Kidney (tissue), 14 donors: Measurements from ENCODE around the gene PARVB. TPM values are rescaled to one million over a fixed set of nuclear protein-coding genes. Genes with fewer than 3 reads are reported as not detected.

ENCODE experiments used
- DNase-seq, 5 donors: peaks; one replicate each; pipeline ENCODE4 v3.0.0-alpha.2; 2013 to 2020
- FAIRE-seq: peaks from 2 replicates; lab custom pipeline; 2012; peaks lifted over from hg19 to GRCh38; lab: Jason Lieb, UNC
- H3K27ac ChIP-seq, 2 donors: one replicate each; pipeline ENCODE4 v1.7.0; 2013; ENCODE audit warnings: low read depth in 2 of 2, low read length in 2 of 2, inconsistent platforms in 1 of 2
- H3K27me3 ChIP-seq: one replicate; pipeline ENCODE4 v1.7.1; 2013; ENCODE audit warnings: low read length, inconsistent platforms; ENCODE audit not compliant: control insufficient read depth, insufficient read depth
- H3K36me3 ChIP-seq, 3 donors: one replicate each; pipeline versions ENCODE4 v1.7.0 to v1.7.1; 2013; ENCODE audit warnings: low read length in 3 of 3, control low read depth in 1 of 3, inconsistent platforms in 1 of 3; ENCODE audit not compliant: insufficient read depth in 3 of 3, control insufficient read depth in 2 of 3
- H3K4me1 ChIP-seq, 3 donors: one replicate each; pipeline versions ENCODE4 v1.7.0 to v1.7.1; 2013; ENCODE audit warnings: low read length in 3 of 3, inconsistent platforms in 1 of 3, low read depth in 1 of 3; ENCODE audit not compliant: control insufficient read depth in 2 of 3, insufficient read depth in 2 of 3
- H3K4me3 ChIP-seq, 3 donors: one replicate each; pipeline versions ENCODE4 v1.7.0 to v1.8.1; 2013; ENCODE audit warnings: low read length in 3 of 3, control low read depth in 1 of 3, inconsistent platforms in 1 of 3
- H3K9ac ChIP-seq, 3 donors: one replicate each; pipeline versions ENCODE4 v1.7.0 to v1.7.1; 2013; ENCODE audit warnings: low read length in 3 of 3, control low read depth in 1 of 3, inconsistent platforms in 1 of 3
- H3K9me3 ChIP-seq, 3 donors: one replicate each; pipeline versions ENCODE4 v1.7.0 to v1.7.1; 2013; ENCODE audit warnings: low read length in 3 of 3, control low read depth in 1 of 3, inconsistent platforms in 1 of 3; ENCODE audit not compliant: control insufficient read depth in 2 of 3, insufficient read depth in 1 of 3
- CTCF ChIP-seq: IDR thresholded peaks from 3 replicates; pipeline ENCODE4 v1.5.1; 2012; ENCODE audit warnings: mild to moderate bottlenecking, moderate library complexity, borderline replicate concordance; ENCODE audit not compliant: insufficient read depth; ENCODE audit errors: extremely low read depth
- intact Hi-C: fragments of 100-400 bp; cut with DNase I; formaldehyde crosslinking; loops from one replicate; pipeline ENCODE4 v1.11.1; 2022
- polyA plus RNA-seq: library from polyadenylated mRNA; stranded (reverse); fragments of 350-450 nt; fragmentation: Illumina TruSeq; extraction: RNeasy Lipid Tissue Mini Kit (QIAGEN cat#74804); gene quantifications from one replicate; pipeline ENCODE4 v1.2.3, GENCODE V29; 2014; ENCODE audit warnings: low read depth, low replicate concordance; ENCODE audit not compliant: insufficient read depth
- total RNA-seq: library from RNA; stranded (reverse); fragmentation: NEBNext Ultra II Directional; extraction: Animal tissue kit (Norgen Biotek cat#: 25700); gene quantifications from one replicate; pipeline ENCODE4 v1.2.1, GENCODE V29; 2021
- donor health status: control.
- donor health status: control.
- donor health status: control.
- donor health status: control.
- donor health status: control.
- donor health status: DM: yes; HTN: yes; CAD: no.
- donor health status: Normal renal cell carcinoma (clear cell type).

The PARVB gene
- total and polyA plus RNA-seq, 2 donors from 2014 or later, result 32.9 to 51.1 TPM

- Histone ChIP-seq H3K9ac (no peak overlapping the region), H3K27me3 (no peaks in the 10 kb centered on the region), H3K27ac (no peak overlapping the region), H3K4me3 (no peak overlapping the region), H3K9me3 (no peaks in the 10 kb centered on the region), H3K4me1 (no peaks in the 10 kb centered on the region), H3K36me3 (no peaks in the 10 kb centered on the region)
- TF ChIP-seq CTCF, result no peak
- intact Hi-C loops, result no loop called here
- DNase-seq (peak in 1 of 5 donors; percentile 63), FAIRE-seq (no peak)
Observed at GRCh38 chr22:44170470-44170869, 146.4 kb downstream of the PARVB start.

- no peaks in the 10 kb centered on the region for H3K36me3 ChIP-seq
- intact Hi-C loops, result no loop called here
- H3K4me3 ChIP-seq, result no peak overlapping the region
- no peaks in the 10 kb centered on the region for H3K9me3 ChIP-seq
- DNase-seq, result no peak
- no peak overlapping the region for H3K9ac ChIP-seq
- no peak for FAIRE-seq
- H3K27ac ChIP-seq, result no peak overlapping the region
- no peak for TF ChIP-seq CTCF
- no peaks in the 10 kb centered on the region for H3K27me3 ChIP-seq
- H3K4me1 ChIP-seq, result no peaks in the 10 kb centered on the region
Observed at GRCh38 chr22:44171561-44171960, 147.5 kb downstream of the PARVB start.

GRCh38 chr22:44172370-44173108 lies 148.4 kb downstream of the PARVB start:
- Histone ChIP-seq H3K27ac (no peak overlapping the region), H3K9ac (no peak overlapping the region), H3K9me3 (no peaks in the 10 kb centered on the region), H3K4me1 (no peaks in the 10 kb centered on the region), H3K4me3 (no peak overlapping the region), H3K36me3 (no peaks in the 10 kb centered on the region), H3K27me3 (no peaks in the 10 kb centered on the region)
- FAIRE-seq, result no peak
- intact Hi-C loops, result no loop called here
- no peak for TF ChIP-seq CTCF
- DNase-seq, result peak in 1 of 5 donors; percentile 77

GRCh38 chr22:44173154-44173553 lies 149.1 kb downstream of the PARVB start:
- DNase-seq, result no peak
- H3K27me3 ChIP-seq, result no peaks in the 10 kb centered on the region
- TF ChIP-seq CTCF, result no peak
- H3K36me3 ChIP-seq, result no peaks in the 10 kb centered on the region
- H3K4me3 ChIP-seq, result no peak overlapping the region
- H3K27ac ChIP-seq, result no peak overlapping the region
- H3K9me3 ChIP-seq, result no peaks in the 10 kb centered on the region
- FAIRE-seq, result no peak
- H3K4me1 ChIP-seq, result no peaks in the 10 kb centered on the region
- H3K9ac ChIP-seq, result no peak overlapping the region
- intact Hi-C loops, result no loop called here
